ENCODE data around the gene PCNX2.

Gene PCNX2

GRCh38 chr1:232968965-232969364, 326.6 kb downstream of the PCNX2 start:
- no peak for TF ChIP-seq CTCF (IDR thresholded peaks at IDR 0.05; ENCODE audit: insufficient read depth, low read depth, low read length, missing control alignments)
- peak; percentile 27 for DNase-seq (ENCODE audit: low read depth)
- no peak overlapping the region for H3K4me3 ChIP-seq (ENCODE audit: low read length)

DNA sequence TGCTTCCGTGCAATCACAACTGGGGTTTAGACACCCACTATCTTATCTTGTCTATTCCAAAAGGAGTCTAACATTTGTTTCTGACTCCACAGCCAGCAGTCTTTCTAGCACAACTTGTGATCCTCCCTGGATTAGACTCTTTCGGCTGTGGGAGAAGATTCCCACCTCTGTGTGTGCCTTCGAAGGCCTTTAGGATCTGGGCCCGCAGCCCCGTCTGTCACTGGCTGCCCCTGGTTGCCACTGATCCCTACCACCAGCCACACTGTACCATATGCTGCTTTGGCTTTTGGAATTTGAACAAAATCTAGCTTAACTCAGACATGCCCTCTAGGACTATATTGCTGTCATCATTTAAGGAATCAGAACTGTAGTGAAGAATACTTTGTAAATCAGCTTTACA, 327.1 kb downstream of the PCNX2 start:
- no peak for DNase-seq (ENCODE audit: low read depth)
- no peak for TF ChIP-seq CTCF (IDR thresholded peaks at IDR 0.05; ENCODE audit: insufficient read depth, low read depth, low read length, missing control alignments)
- H3K4me3 ChIP-seq (ENCODE audit: low read length) = no peak overlapping the region

GRCh38 chr1:232966663-232967062, 328.9 kb downstream of the PCNX2 start:
- DNase-seq (ENCODE audit: low read depth) = peak; percentile 48
- TF ChIP-seq CTCF (IDR thresholded peaks at IDR 0.05; ENCODE audit: insufficient read depth, low read depth, low read length, missing control alignments) = no peak
- H3K4me3 ChIP-seq (ENCODE audit: low read length) = no peak overlapping the region

DNA sequence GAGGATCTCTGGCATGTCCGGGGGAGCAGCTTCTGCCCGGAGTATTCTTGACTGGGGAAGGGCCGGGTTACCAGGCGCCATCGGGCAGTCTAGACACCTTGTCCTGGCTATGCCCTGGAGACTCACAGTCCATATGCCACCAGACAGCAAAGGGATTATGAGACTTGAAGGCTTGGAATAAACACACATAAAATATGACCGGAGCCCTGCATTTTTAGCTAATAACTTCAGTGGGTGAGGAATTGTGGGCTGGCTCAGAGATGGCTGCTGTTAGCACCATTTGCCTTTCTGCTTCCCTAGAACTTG, 329.7 kb downstream of the PCNX2 start:
- H3K4me3 ChIP-seq (ENCODE audit: low read length) = no peak overlapping the region
- no peak for DNase-seq (ENCODE audit: low read depth)
- TF ChIP-seq CTCF (IDR thresholded peaks at IDR 0.05; ENCODE audit: insufficient read depth, low read depth, low read length, missing control alignments) = no peak

DNA sequence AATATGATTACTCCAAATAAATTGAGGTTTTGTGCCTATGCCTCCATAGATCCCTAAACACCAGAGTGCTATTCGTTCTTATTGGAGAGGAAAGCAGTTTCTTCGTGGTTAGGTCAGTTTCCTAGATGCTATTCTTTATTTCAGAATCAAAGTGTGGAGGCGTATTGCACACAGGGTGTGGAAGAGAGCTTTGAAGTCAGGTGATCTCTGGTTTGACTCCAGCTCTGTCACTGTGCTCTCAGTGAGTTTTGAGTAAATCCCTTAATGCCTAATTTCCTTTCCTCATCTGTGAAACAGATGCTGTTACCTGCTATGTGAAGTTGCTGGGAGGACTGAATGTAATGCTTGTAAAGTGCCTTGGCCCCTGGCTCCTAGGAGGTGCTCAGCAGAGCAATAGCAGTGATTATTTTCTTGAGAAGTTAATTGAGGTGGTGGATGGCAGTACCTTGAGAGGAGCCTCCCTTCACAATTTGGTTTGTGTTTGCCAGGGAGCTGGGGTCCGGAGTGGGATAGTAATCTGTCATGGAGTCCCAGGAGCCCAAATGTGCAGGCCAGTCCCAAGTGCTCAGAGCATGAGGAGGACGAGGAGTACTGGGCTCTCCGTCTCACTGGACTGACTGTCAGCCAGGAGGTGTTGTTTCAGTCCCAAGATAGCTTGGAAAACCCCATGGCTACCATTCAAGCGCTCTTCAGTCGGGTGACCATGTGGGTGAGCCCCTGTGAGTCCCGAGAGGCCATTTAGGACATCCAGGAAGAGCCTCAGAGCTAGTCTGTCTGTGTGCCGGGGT, 330.2 kb downstream of the PCNX2 start:
- DNase-seq (ENCODE audit: low read depth) = no peak
- no peak for TF ChIP-seq CTCF (IDR thresholded peaks at IDR 0.05; ENCODE audit: insufficient read depth, low read depth, low read length, missing control alignments)
- no peak overlapping the region for H3K4me3 ChIP-seq (ENCODE audit: low read length)

GRCh38 chr1:232964601-232965000, 330.9 kb downstream of the PCNX2 start:
- H3K4me3 ChIP-seq (ENCODE audit: low read length) = no peak overlapping the region
- DNase-seq (ENCODE audit: low read depth) = no peak
- TF ChIP-seq CTCF (IDR thresholded peaks at IDR 0.05; ENCODE audit: insufficient read depth, low read depth, low read length, missing control alignments) = no peak

All from epithelial cell of esophagus (primary cell).